Measurements from ENCODE around the gene TSPAN18. TPM values are rescaled to one million over a fixed set of nuclear protein-coding genes. Genes with fewer than 3 reads are reported as not detected.

The TSPAN18 gene
- total RNA-seq, 4 donors from 2014 or later = 2.6 to 28.9 (median 4.9) TPM

DNA sequence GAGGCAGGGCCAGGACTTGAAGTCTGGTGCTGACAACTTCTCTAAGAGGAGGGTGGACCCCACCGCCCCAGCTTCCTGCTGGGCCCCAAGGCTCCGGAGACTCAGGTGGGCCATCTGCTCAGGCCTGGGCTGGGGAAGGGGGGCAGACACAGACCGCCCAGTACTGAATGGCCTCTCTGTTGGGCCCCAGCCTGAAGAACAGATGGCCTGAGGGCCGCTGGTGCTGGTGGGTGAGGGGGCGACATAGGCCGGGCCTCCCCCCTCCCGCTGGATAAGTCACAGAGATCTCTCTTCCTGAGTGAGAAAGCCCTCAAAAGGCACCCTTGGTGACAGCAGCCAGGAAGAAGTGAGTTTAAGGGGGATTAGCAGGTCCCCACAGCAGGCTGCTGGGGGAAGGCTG is 236.4 kb downstream of the TSPAN18 start:
- TF ChIP-seq EP300 (IDR thresholded peaks at IDR 0.05; ENCODE audit: low read depth) (no peak), POLR2A (IDR thresholded peaks at IDR 0.05) (no peak), POLR2AphosphoS5 (IDR thresholded peaks at IDR 0.05) (no peak)
- TF ChIP-seq, protein P1, sequence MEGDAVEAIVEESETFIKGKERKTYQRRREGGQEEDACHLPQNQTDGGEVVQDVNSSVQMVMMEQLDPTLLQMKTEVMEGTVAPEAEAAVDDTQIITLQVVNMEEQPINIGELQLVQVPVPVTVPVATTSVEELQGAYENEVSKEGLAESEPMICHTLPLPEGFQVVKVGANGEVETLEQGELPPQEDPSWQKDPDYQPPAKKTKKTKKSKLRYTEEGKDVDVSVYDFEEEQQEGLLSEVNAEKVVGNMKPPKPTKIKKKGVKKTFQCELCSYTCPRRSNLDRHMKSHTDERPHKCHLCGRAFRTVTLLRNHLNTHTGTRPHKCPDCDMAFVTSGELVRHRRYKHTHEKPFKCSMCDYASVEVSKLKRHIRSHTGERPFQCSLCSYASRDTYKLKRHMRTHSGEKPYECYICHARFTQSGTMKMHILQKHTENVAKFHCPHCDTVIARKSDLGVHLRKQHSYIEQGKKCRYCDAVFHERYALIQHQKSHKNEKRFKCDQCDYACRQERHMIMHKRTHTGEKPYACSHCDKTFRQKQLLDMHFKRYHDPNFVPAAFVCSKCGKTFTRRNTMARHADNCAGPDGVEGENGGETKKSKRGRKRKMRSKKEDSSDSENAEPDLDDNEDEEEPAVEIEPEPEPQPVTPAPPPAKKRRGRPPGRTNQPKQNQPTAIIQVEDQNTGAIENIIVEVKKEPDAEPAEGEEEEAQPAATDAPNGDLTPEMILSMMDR (IDR thresholded peaks at IDR 0.05) = no peak
- no peak for DNase-seq
- Histone ChIP-seq H3K27ac (no peak overlapping the region), H3K9me3 (no peaks in the 10 kb centered on the region), H3K4me3 (no peak overlapping the region), H3K4me1 (peaks cover 0 to 11% (median 8%) of the 10 kb centered on the region in 4 donors), H3K36me3 (no peaks in the 10 kb centered on the region), H3K27me3 (no peaks in the 10 kb centered on the region)
- intact Hi-C loops (cut with DNase I; ENCODE audit: low total_unique reads) (no loop called here), in situ Hi-C loops (cut with MboI; ENCODE audit: low pct_ligation_motif_present in 1 of 4, low pct_unique_long_range_greater_than_20kb in 1 of 4, low sequenced_read_pairs in 3 of 4) (no loop called here)
- 91% methylated on average over 7 of the region's 7 CpGs; no CpG with 5 or more reads in 1 of the 2 donors for WGBS, 2 donors (ENCODE audit: low coverage in 1 of 2)

DNA sequence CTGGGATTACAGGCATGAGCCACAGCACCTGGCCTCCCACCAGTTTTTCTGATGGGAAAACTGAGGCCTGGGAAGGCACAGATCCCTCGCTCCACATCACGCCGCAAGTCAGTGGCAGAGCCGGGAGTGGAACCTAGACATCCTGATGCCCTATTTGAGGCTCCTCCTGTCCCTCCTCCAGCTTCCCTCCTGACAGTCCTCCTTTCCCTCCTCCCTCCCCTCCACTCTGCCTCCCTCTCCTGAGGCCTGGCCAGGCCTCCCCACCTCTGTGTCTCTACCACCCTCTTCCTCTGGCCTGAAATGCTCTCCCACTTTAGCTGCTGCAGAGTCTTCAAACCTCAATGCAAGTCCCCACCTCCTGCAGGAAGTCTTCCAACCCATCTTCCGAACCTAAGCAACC is 237.2 kb downstream of the TSPAN18 start:
- H3K9me3 ChIP-seq = no peaks in the 10 kb centered on the region
- in situ Hi-C loops (cut with MboI; ENCODE audit: low pct_ligation_motif_present in 1 of 4, low pct_unique_long_range_greater_than_20kb in 1 of 4, low sequenced_read_pairs in 3 of 4) (no loop called here), intact Hi-C loops (cut with DNase I; ENCODE audit: low total_unique reads) (no loop called here)
- DNase-seq = no peak
- WGBS, 2 donors (ENCODE audit: low coverage in 1 of 2) = 92 to 100% methylated on average over 1 to 5 of the region's 5 CpGs
- no peaks in the 10 kb centered on the region for H3K36me3 ChIP-seq
- no peaks in the 10 kb centered on the region for H3K27me3 ChIP-seq
- no peak overlapping the region for H3K27ac ChIP-seq
- no peak overlapping the region for H3K4me3 ChIP-seq
- H3K4me1 ChIP-seq = peaks cover 0 to 7% (median 4%) of the 10 kb centered on the region in 4 donors
- TF ChIP-seq POLR2AphosphoS5 (IDR thresholded peaks at IDR 0.05) (no peak), EP300 (IDR thresholded peaks at IDR 0.05; ENCODE audit: low read depth) (no peak), POLR2A (IDR thresholded peaks at IDR 0.05) (no peak)
- TF ChIP-seq, protein P1 (IDR thresholded peaks at IDR 0.05) = no peak

DNA sequence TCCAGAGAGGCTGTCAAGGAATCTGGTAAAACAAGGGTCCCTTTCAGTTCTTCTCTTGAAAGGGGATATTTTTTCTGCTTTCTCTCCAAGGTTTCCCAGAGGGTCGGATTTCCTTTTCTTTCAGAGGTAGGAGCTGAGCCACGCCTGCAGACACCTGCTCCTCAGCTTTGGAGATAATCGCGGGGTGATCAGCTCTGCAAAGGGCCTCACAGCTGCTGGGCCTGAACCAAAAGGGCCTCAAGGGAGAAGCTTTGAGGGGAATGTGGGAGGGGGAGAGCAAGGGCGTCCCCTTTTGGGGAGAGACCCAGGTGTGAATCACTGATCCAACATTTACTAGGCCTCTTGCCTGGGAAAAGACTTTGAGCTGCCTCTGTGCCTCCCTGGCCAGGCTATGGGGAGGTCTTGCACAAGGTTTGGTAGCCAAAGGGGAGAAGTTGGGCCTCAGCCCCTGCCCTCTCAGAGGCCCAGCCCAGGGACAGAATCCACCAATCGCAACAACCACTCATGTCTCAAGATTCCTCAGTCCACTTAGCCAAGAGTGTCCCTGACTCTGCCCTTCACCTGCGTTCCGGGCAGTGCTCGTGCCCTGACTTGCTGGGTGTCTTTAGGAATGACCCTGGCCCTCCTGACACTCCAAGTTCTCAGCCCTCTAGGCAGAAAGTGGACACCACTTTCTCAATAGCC is 237.9 kb downstream of the TSPAN18 start:
- DNase-seq = no peak
- 29 to 59% methylated on average over 1 to 9 of the region's 9 CpGs for WGBS, 2 donors (ENCODE audit: low coverage in 1 of 2)
- peaks cover 0 to 2% (median 0%) of the 10 kb centered on the region in 4 donors for H3K4me1 ChIP-seq
- no peaks in the 10 kb centered on the region for H3K27me3 ChIP-seq
- H3K36me3 ChIP-seq = no peaks in the 10 kb centered on the region
- intact Hi-C loops (cut with DNase I; ENCODE audit: low total_unique reads) (no loop called here), in situ Hi-C loops (cut with MboI; ENCODE audit: low pct_ligation_motif_present in 1 of 4, low pct_unique_long_range_greater_than_20kb in 1 of 4, low sequenced_read_pairs in 3 of 4) (no loop called here)
- H3K4me3 ChIP-seq = no peak overlapping the region
- no peaks in the 10 kb centered on the region for H3K9me3 ChIP-seq
- H3K27ac ChIP-seq = no peak overlapping the region
- no peak for TF ChIP-seq POLR2AphosphoS5 (IDR thresholded peaks at IDR 0.05)
- no peak for TF ChIP-seq POLR2A (IDR thresholded peaks at IDR 0.05)
- no peak for TF ChIP-seq EP300 (IDR thresholded peaks at IDR 0.05; ENCODE audit: low read depth)
- TF ChIP-seq, protein P1 (IDR thresholded peaks at IDR 0.05) = no peak

DNA sequence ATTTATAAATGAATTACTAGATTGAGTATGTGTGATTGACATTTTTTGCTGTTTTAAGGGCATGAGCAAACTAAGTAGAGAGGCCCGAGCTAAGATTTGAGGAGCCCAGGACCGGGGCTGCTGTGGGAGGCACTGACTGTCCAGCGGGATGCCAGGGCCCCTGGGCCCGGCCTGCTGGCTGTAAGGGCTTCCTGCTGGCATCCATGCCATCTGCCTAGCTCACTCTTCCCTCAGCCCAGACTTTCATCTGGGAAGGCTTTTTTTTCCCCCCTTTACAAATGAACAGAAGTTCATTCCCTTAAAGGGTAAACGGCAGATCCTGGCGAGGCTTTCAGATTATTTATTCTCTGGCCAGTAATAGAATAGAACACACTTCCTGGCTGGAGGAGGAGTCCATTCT is 239.9 kb downstream of the TSPAN18 start:
- in situ Hi-C loops (cut with MboI; ENCODE audit: low pct_ligation_motif_present in 1 of 4, low pct_unique_long_range_greater_than_20kb in 1 of 4, low sequenced_read_pairs in 3 of 4) (no loop called here), intact Hi-C loops (cut with DNase I; ENCODE audit: low total_unique reads) (no loop called here)
- no peak overlapping the region for H3K4me3 ChIP-seq
- WGBS, 2 donors (ENCODE audit: low coverage in 1 of 2) = 64 to 80% methylated on average over 3 to 6 of the region's 6 CpGs
- H3K27ac ChIP-seq = no peak overlapping the region
- H3K9me3 ChIP-seq = no peaks in the 10 kb centered on the region
- H3K27me3 ChIP-seq = no peaks in the 10 kb centered on the region
- no peak for DNase-seq
- peaks cover 0 to 4% (median 1%) of the 10 kb centered on the region in 4 donors for H3K4me1 ChIP-seq
- TF ChIP-seq POLR2AphosphoS5 (IDR thresholded peaks at IDR 0.05) (no peak), EP300 (IDR thresholded peaks at IDR 0.05; ENCODE audit: low read depth) (no peak), POLR2A (IDR thresholded peaks at IDR 0.05) (no peak)
- TF ChIP-seq, protein P1 (IDR thresholded peaks at IDR 0.05) = no peak
- no peaks in the 10 kb centered on the region for H3K36me3 ChIP-seq

All from transverse colon (tissue), 4 donors.